ENCODE results near the gene PKNOX1.
"Not testable (repeated sequence)": the region's sequence is repeated elsewhere in the genome, so short reads cannot be mapped to it uniquely, and the experiment has no call there.

DNA sequence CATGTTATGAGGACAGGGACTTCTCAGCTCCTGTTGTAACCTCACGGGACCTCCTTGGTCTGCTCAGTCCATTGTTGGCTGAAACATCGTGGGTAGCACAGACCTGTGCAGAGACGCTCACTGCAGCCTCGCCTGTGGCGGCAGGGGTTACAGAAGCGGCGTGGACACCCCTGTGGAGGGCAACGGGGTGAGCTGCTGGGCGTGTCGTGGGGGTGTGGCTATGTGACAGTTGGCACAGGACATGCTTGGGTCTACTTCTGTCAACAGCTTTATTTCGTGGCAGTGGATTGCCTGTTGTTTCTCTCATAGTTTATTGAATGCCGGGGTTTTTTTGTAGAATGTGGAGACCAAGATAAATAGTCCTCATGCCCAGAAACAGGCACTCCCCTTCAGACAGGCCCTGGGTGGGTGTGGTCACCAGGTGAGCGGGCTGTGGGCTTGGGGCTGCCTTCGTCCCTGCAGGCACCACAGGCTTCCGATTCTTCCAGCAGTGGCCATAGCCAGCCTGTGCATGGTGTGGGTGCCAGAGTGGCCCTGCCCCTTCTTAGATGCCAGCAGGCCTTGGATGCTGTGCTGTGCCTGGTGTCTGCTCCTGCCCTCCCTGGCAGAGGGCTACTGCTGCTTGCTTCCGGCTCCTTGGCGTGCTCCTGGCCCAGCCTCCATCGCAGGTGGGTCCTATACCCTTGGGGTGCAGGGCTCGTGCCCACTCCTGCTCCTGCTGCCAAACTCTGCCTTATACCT, 63.7 kb downstream of the PKNOX1 start:
- TF ChIP-seq CTCF, POLR2A (IDR thresholded peaks at IDR 0.05): not testable (repeated sequence)

All from Peyer's patch (tissue), 4 donors.